ENCODE measurements around the gene FBXL16. TPM values are rescaled to one million over a fixed set of nuclear protein-coding genes. Genes with fewer than 3 reads are reported as not detected.

The FBXL16 gene
- total and polyA plus RNA-seq, 9 of the 15 experiments (the other 6 are each of a cell fraction or from before 2014, with no cell fraction given) = 0.21 to 8.2 (median 1.7) TPM

GRCh38 chr16:660459-661183, 45.0 kb downstream of the FBXL16 start (continued):
- TF ChIP-seq FUS (optimal IDR thresholded peaks at IDR 0.05; ENCODE audit: low read depth, low read length) (no peak), PKNOX1 (IDR thresholded peaks at IDR 0.05) (no peak), POLR2AphosphoS2 (IDR thresholded peaks at IDR 0.05; ENCODE audit: low read length) (no peak), ZNF561 (CRISPR knock-in tag; conservative IDR thresholded peaks at IDR 0.05) (no peak), U2AF2 (optimal IDR thresholded peaks at IDR 0.05; ENCODE audit: low read depth, low read length) (no peak), ZNF696 (CRISPR knock-in tag; conservative IDR thresholded peaks at IDR 0.05) (no peak), KDM1A (IDR thresholded peaks at IDR 0.05) (no peak), ZBTB43 (CRISPR knock-in tag; IDR thresholded peaks at IDR 0.05) (no peak), TSC22D4 (tag; IDR thresholded peaks at IDR 0.05) (no peak), NEUROD1 (IDR thresholded peaks at IDR 0.05; ENCODE audit: borderline replicate concordance, low read depth, low read length, partially characterized antibody) (peak; percentile 24), U2AF1 (optimal IDR thresholded peaks at IDR 0.05; ENCODE audit: low read depth, low read length) (no peak), SRF (CRISPR knock-in tag; IDR thresholded peaks at IDR 0.05) (peak in 1 of 2 experiments; percentile 65; a peak in 2 of 4 replicates), TOE1 (IDR thresholded peaks at IDR 0.05; ENCODE audit: borderline replicate concordance) (0 out of 2 replicates have a peak, but pooled peaks have one; percentile 26), TOE1 (CRISPR knock-in tag; IDR thresholded peaks at IDR 0.05; ENCODE audit: borderline replicate concordance, low read depth) (no peak), ZBTB34 (CRISPR knock-in tag; IDR thresholded peaks at IDR 0.05) (no peak), LARP7 (IDR thresholded peaks at IDR 0.05) (no peak), NR0B1 (IDR thresholded peaks at IDR 0.05; ENCODE audit: partially characterized antibody) (no peak), KLF13 (tag; IDR thresholded peaks at IDR 0.05; ENCODE audit: borderline replicate concordance, low read depth) (no peak), ZFP1 (CRISPR knock-in tag; IDR thresholded peaks at IDR 0.05) (no peak), BRF1 (IDR thresholded peaks at IDR 0.05; ENCODE audit: borderline replicate concordance, extremely low read depth, insufficient read length) (no peak), CHAMP1 (IDR thresholded peaks at IDR 0.05) (no peak)

All from K562 (cell line).